HCT116 (cell line): ENCODE measurements around the gene ESD. TPM values are rescaled to one million over a fixed set of nuclear protein-coding genes. Genes with fewer than 3 reads are reported as not detected.

Source experiments
- ATAC-seq: fragments of 200-7000 bp; cut with Tn5 transposase; 2 replicates; pipeline ENCODE4 v1.9.1; 2020; ENCODE audit warnings: mild to moderate bottlenecking, moderate library complexity
- BruUV-seq: library from RNA; stranded (reverse); fragments of 400-500 nt; replicated peaks from 2 replicates; lab custom pipeline; 2021; lab: Mats Ljungman, UMichigan
- CTCF ChIA-PET: fragments of 300-600 bp; sonication (Branson Sonifier 250); formaldehyde crosslinking; loops from one replicate; lab custom pipeline; 2021; ENCODE audit warnings: antibody characterized with exemption; lab: Charles Lee
- POLR2A ChIA-PET: fragments of 300-600, 350-600 bp; sonication (Branson Sonifier 250); formaldehyde crosslinking; loops from one replicate; lab custom pipeline; 2021; ENCODE audit warnings: antibody characterized with exemption; lab: Charles Lee
- RAD21 ChIA-PET, 2 experiments: fragments of 300-600 bp; sonication (Branson Sonifier 250); formaldehyde crosslinking; loops; one replicate each; lab custom pipeline; 2023; ENCODE audit warnings: low total read pairs in 2 of 2; ENCODE audit not compliant: uncharacterized antibody in 2 of 2, unreplicated experiment in 2 of 2, low non-redundant PET in 1 of 2; lab: Charles Lee
- DNase-seq: peaks from one replicate; pipeline ENCODE4 v3.0.0-alpha.2; 2010; ENCODE audit warnings: low read depth, low spot score
- H2AFZ ChIP-seq: fragments of 200-600 bp; shearing (Covaris generic), sonication (generic); 2 replicates; pipeline ENCODE4 v1.6.1; 2017; ENCODE audit warnings: low read depth, mixed run types, mixed read lengths, antibody characterized with exemption, low read length; ENCODE audit not compliant: poor library complexity, severe bottlenecking
- H3K27ac ChIP-seq: 2 replicates; pipeline ENCODE4 v1.5.1; 2012; ENCODE audit warnings: low read depth, low read length
- H3K27me3 ChIP-seq: fragments of 200-600 bp; sonication (generic); 2 replicates; pipeline ENCODE4 v1.6.1; 2016; ENCODE audit warnings: mixed run types, low read length, mixed read lengths; ENCODE audit not compliant: insufficient read depth
- H3K36me3 ChIP-seq, 2 experiments: fragments of 200-500 bp in 1 of 2; fragments of 200-600 bp in 1 of 2; sonication (Bioruptor generic) in 1 of 2; sonication (generic) in 1 of 2; 2 replicates each; pipeline versions ENCODE4 v1.5.1 to v1.6.1; 2014 to 2016; ENCODE audit warnings: low read length in 2 of 2, inconsistent platforms in 1 of 2, mixed read lengths in 1 of 2, mixed run types in 1 of 2; ENCODE audit not compliant: insufficient read depth in 2 of 2, control insufficient read depth in 1 of 2
- H3K4me1 ChIP-seq, 2 experiments: fragments of 200-600 bp in 1 of 2; sonication (generic) in 1 of 2; 2 replicates each; pipeline versions ENCODE4 v1.5.1 to v1.6.1; 2012 to 2017; ENCODE audit warnings: low read length in 2 of 2, inconsistent platforms in 1 of 2, mild to moderate bottlenecking in 1 of 2, mixed read lengths in 1 of 2, mixed run types in 1 of 2, moderate library complexity in 1 of 2; ENCODE audit not compliant: insufficient read depth in 2 of 2, control insufficient read depth in 1 of 2
- H3K4me2 ChIP-seq: fragments of 200-600 bp; sonication (generic); 2 replicates; pipeline ENCODE4 v1.6.1; 2017; ENCODE audit warnings: mixed run types, low read length, mixed read lengths
- H3K4me3 ChIP-seq, 2 experiments: fragments of 200-600 bp in 1 of 2; sonication (generic) in 1 of 2; replicated peaks in 1 of 2; 2 replicates each; pipeline ENCODE4 v1.5.1; 2011 to 2016; ENCODE audit warnings: low read length in 2 of 2, control low read depth in 1 of 2, low read depth in 1 of 2, mild to moderate bottlenecking in 1 of 2, mixed read lengths in 1 of 2, mixed run types in 1 of 2
- H3K79me2 ChIP-seq: fragments of 200-600 bp; sonication (generic); 2 replicates; pipeline ENCODE4 v1.6.1; 2017; ENCODE audit warnings: mild to moderate bottlenecking, mixed run types, low read length, moderate library complexity, mixed read lengths; ENCODE audit not compliant: insufficient read depth
- H3K9ac ChIP-seq: fragments of 200-600 bp; sonication (generic); 2 replicates; pipeline ENCODE4 v1.6.1; 2016; ENCODE audit warnings: low read length, mixed read lengths
- H3K9me2 ChIP-seq: fragments of 200-600 bp; sonication (generic), shearing (Covaris generic); 2 replicates; pipeline ENCODE4 v1.6.1; 2017; ENCODE audit warnings: mixed run types, mild to moderate bottlenecking, moderate library complexity; ENCODE audit not compliant: insufficient read depth
- H3K9me3 ChIP-seq, 2 experiments: fragments of 200-500 bp in 1 of 2; fragments of 200-600 bp in 1 of 2; sonication (Bioruptor generic) in 1 of 2; sonication (generic) in 1 of 2; 2 replicates each; pipeline ENCODE4 v1.6.1; 2014 to 2017; ENCODE audit warnings: low read length in 2 of 2, mixed read lengths in 2 of 2, inconsistent platforms in 1 of 2, low read depth in 1 of 2, mild to moderate bottlenecking in 1 of 2, mixed run types in 1 of 2, moderate library complexity in 1 of 2; ENCODE audit not compliant: control insufficient read depth in 1 of 2, insufficient read depth in 1 of 2
- H4K20me1 ChIP-seq: fragments of 200-600 bp; sonication (generic), shearing (Covaris generic); 2 replicates; pipeline ENCODE4 v1.6.1; 2017; ENCODE audit warnings: mixed run types, mild to moderate bottlenecking, moderate library complexity; ENCODE audit not compliant: insufficient read depth
- ATF3 ChIP-seq: IDR thresholded peaks from 2 replicates; pipeline ENCODE4 v1.6.1; 2012
- CTCF ChIP-seq, 3 experiments: fragments of 200-600 bp in 1 of 3; sonication (generic) in 1 of 3; IDR thresholded peaks in 2 of 3; conservative IDR thresholded peaks in 1 of 3; 2 replicates each; pipeline ENCODE4 v1.5.1; 2012 to 2017; ENCODE audit warnings: low read depth in 2 of 3, low read length in 2 of 3, antibody characterized with exemption in 1 of 3, borderline replicate concordance in 1 of 3, control low read depth in 1 of 3, mild to moderate bottlenecking in 1 of 3, mixed read lengths in 1 of 3, mixed run types in 1 of 3, moderate library complexity in 1 of 3; ENCODE audit not compliant: insufficient read depth in 1 of 3
- EGR1 ChIP-seq: IDR thresholded peaks from 2 replicates; pipeline ENCODE4 v1.6.1; 2012; ENCODE audit warnings: low read depth
- ELF1 ChIP-seq: IDR thresholded peaks from 2 replicates; pipeline ENCODE4 v1.6.1; 2012; ENCODE audit warnings: low read depth, borderline replicate concordance
- EZH2phosphoT487 ChIP-seq: fragments of 200-600 bp; IDR thresholded peaks from 2 replicates; pipeline ENCODE4 v1.6.1; 2018; ENCODE audit warnings: antibody characterized with exemption, borderline replicate concordance
- JUND ChIP-seq: IDR thresholded peaks from 2 replicates; pipeline ENCODE4 v1.6.1; 2012
- MAX ChIP-seq: IDR thresholded peaks from 2 replicates; pipeline ENCODE4 v1.6.1; 2012
- POLR2A ChIP-seq: IDR thresholded peaks from 2 replicates; pipeline ENCODE4 v1.7.0; 2011; ENCODE audit warnings: borderline replicate concordance; ENCODE audit not compliant: insufficient read depth, insufficient read length; ENCODE audit errors: extremely low read depth
- POLR2AphosphoS5 ChIP-seq: IDR thresholded peaks from 2 replicates; pipeline ENCODE4 v1.6.1; 2011; ENCODE audit warnings: mild to moderate bottlenecking, low read depth, low read length, moderate library complexity
- RAD21 ChIP-seq: IDR thresholded peaks from 2 replicates; pipeline ENCODE4 v1.6.1; 2012; ENCODE audit warnings: low read depth, mild to moderate bottlenecking
- REST ChIP-seq: IDR thresholded peaks from 2 replicates; pipeline ENCODE4 v1.6.1; 2012; ENCODE audit warnings: low read depth
- SIN3A ChIP-seq: IDR thresholded peaks from 2 replicates; pipeline ENCODE4 v1.6.1; 2012; ENCODE audit warnings: low read depth
- SP1 ChIP-seq: IDR thresholded peaks from 2 replicates; pipeline ENCODE4 v1.6.1; 2012; ENCODE audit warnings: low read depth
- YY1 ChIP-seq: IDR thresholded peaks from 2 replicates; pipeline ENCODE4 v1.6.1; 2011; ENCODE audit warnings: low read length, low read depth, moderate library complexity, mild to moderate bottlenecking; ENCODE audit not compliant: insufficient replicate concordance; ENCODE audit errors: extremely low read depth
- ZBTB33 ChIP-seq: IDR thresholded peaks from 2 replicates; pipeline ENCODE4 v1.6.1; 2011; ENCODE audit warnings: mild to moderate bottlenecking, low read length, moderate library complexity; ENCODE audit not compliant: insufficient replicate concordance; ENCODE audit errors: extremely low read depth
- ZFX ChIP-seq: fragments of 450-650 bp; IDR thresholded peaks from 2 replicates; pipeline ENCODE4 v1.6.1; 2017
- ZNF274 ChIP-seq: fragments of 200-500 bp; sonication (Bioruptor generic); IDR thresholded peaks from 2 replicates; pipeline ENCODE4 v1.6.1; 2014; ENCODE audit warnings: mild to moderate bottlenecking, low read depth, low read length, inconsistent platforms
- intact Hi-C: fragments of 100-400 bp; cut with micrococcal nuclease; formaldehyde crosslinking; loops from 2 replicates; pipeline ENCODE4 v1.10.0; 2022
- total RNA-seq: library from RNA; stranded (reverse); gene quantifications from one replicate; pipeline ENCODE4 v1.2.1, GENCODE V29; 2021; ENCODE audit not compliant: unreplicated experiment

ESD gene
- total RNA-seq, 1 experiment from 2014 or later, result 111 TPM

GRCh38 chr13:46728777-46729176 lies 68.2 kb downstream of the ESD start:
- H3K27ac ChIP-seq, result no peak overlapping the region
- no peak overlapping the region for H3K4me3 ChIP-seq
- no peaks in the 10 kb centered on the region for H3K9me3 ChIP-seq
- intact Hi-C loops, result no loop called here
- peak; percentile 60 for ATAC-seq
- H3K36me3 ChIP-seq, result peaks cover 10 to 28% of the 10 kb centered on the region in 2 experiments; a peak in 3 of 4 replicates
- no peak overlapping the region for H2AFZ ChIP-seq
- BruUV-seq, result no TSS peak
- H3K9ac ChIP-seq, result no peak overlapping the region
- H3K4me2 ChIP-seq, result no peak overlapping the region
- no peaks in the 10 kb centered on the region for H3K79me2 ChIP-seq
- H3K4me1 ChIP-seq, result no peaks in the 10 kb centered on the region
- ChIA-PET CTCF (interaction anchor here (1.0 kb wide), 1 partner anchor 18 kb away, joined by 4 read pairs; no protein-coding TSS in a partner anchor), POLR2A (no interaction called here), RAD21 (no interaction called here)
- TF ChIP-seq EZH2phosphoT487 (no peak), EGR1 (0 out of 2 replicates have a peak, but pooled peaks have one; percentile 15), SP1 (no peak), RAD21 (no peak), REST (no peak), SIN3A (no peak), ZNF274 (no peak), MAX (no peak), ELF1 (no peak), POLR2A (no peak), YY1 (no peak), JUND (no peak), ZFX (no peak), CTCF (IDR thresholded peaks at IDR 0.05 in 2 of 3, conservative IDR thresholded peaks at IDR 0.05 in 1 of 3; ENCODE audit: borderline replicate concordance in 1 of 3, insufficient read depth in 1 of 3, low read depth in 2 of 3, low read length in 2 of 3) (peak in 2 of 3 experiments; percentile 35 to 39; a peak in 4 of 6 replicates), ATF3 (no peak), ZBTB33 (no peak), POLR2AphosphoS5 (no peak)
- DNase-seq, result no peak
- H4K20me1 ChIP-seq, result no peaks in the 10 kb centered on the region
- H3K9me2 ChIP-seq, result no peaks in the 10 kb centered on the region
- no peaks in the 10 kb centered on the region for H3K27me3 ChIP-seq
